ENCODE measurements around the gene IFT22.
"Not testable (repeated sequence)": the region's sequence is repeated elsewhere in the genome, so short reads cannot be mapped to it uniquely, and the experiment has no call there.

Gene IFT22

GRCh38 chr7:101294039-101294831, 27.4 kb downstream of the IFT22 start:
- Histone ChIP-seq H2AFZ (ENCODE audit: low read depth, low read length, severe bottlenecking) (no peak overlapping the region), H3K27me3 (ENCODE audit: low read length) (no peaks in the 10 kb centered on the region), H3K4me2 (ENCODE audit: low read depth, low read length, poor library complexity, severe bottlenecking) (no peak overlapping the region), H4K20me1 (ENCODE audit: low read depth, low read length) (no peaks in the 10 kb centered on the region), H3K36me3 (ENCODE audit: low read length) (no peaks in the 10 kb centered on the region), H3K9me2 (replicated peaks; ENCODE audit: insufficient read depth, low read length) (no peaks in the 10 kb centered on the region), H3K4me3 (ENCODE audit: insufficient read depth, low read length, poor library complexity, severe bottlenecking) (no peak overlapping the region), H3K9me3 (ENCODE audit: insufficient read depth, low read length) (no peaks in the 10 kb centered on the region), H3F3A (ENCODE audit: insufficient read depth) (no peaks in the 10 kb centered on the region), H3K79me2 (ENCODE audit: insufficient read depth, low read length) (no peaks in the 10 kb centered on the region), H3K27ac (ENCODE audit: low read depth, low read length) (no peak overlapping the region), H3K9ac (ENCODE audit: low read length) (no peak overlapping the region)
- no peak for TF ChIP-seq EZH2phosphoT487 (conservative IDR thresholded peaks at IDR 0.05; ENCODE audit: low read length)
- TF ChIP-seq CTCF (IDR thresholded peaks at IDR 0.05; ENCODE audit: insufficient read depth, low read length, poor library complexity, severe bottlenecking): no peak

- not testable (repeated sequence) for H2AFZ ChIP-seq (ENCODE audit: low read depth, low read length, severe bottlenecking); H3K4me3 ChIP-seq (ENCODE audit: insufficient read depth, low read length, poor library complexity, severe bottlenecking); H3F3A ChIP-seq (ENCODE audit: insufficient read depth); H3K27ac ChIP-seq (ENCODE audit: low read depth, low read length); H3K4me2 ChIP-seq (ENCODE audit: low read depth, low read length, poor library complexity, severe bottlenecking); H3K79me2 ChIP-seq (ENCODE audit: insufficient read depth, low read length); H3K9ac ChIP-seq (ENCODE audit: low read length); H3K27me3 ChIP-seq (ENCODE audit: low read length); H3K9me3 ChIP-seq (ENCODE audit: insufficient read depth, low read length); H3K9me2 ChIP-seq (replicated peaks; ENCODE audit: insufficient read depth, low read length); H4K20me1 ChIP-seq (ENCODE audit: low read depth, low read length); H3K36me3 ChIP-seq (ENCODE audit: low read length)
These were observed 28.3 kb downstream of the IFT22 start for GRCh38 chr7:101293069-101294021.

- not testable (repeated sequence) for H3K27ac ChIP-seq (ENCODE audit: low read depth, low read length); H3K9ac ChIP-seq (ENCODE audit: low read length); H3K9me3 ChIP-seq (ENCODE audit: insufficient read depth, low read length); H3K4me3 ChIP-seq (ENCODE audit: insufficient read depth, low read length, poor library complexity, severe bottlenecking); H3K36me3 ChIP-seq (ENCODE audit: low read length); H3F3A ChIP-seq (ENCODE audit: insufficient read depth); H3K9me2 ChIP-seq (replicated peaks; ENCODE audit: insufficient read depth, low read length); H3K27me3 ChIP-seq (ENCODE audit: low read length); H3K4me2 ChIP-seq (ENCODE audit: low read depth, low read length, poor library complexity, severe bottlenecking); H3K79me2 ChIP-seq (ENCODE audit: insufficient read depth, low read length); H2AFZ ChIP-seq (ENCODE audit: low read depth, low read length, severe bottlenecking); H4K20me1 ChIP-seq (ENCODE audit: low read depth, low read length)
These were observed 29.0 kb downstream of the IFT22 start for GRCh38 chr7:101292566-101292965.

GRCh38 chr7:101290186-101291037, 31.2 kb downstream of the IFT22 start:
- not testable (repeated sequence) for H4K20me1 ChIP-seq (ENCODE audit: low read depth, low read length); H3K4me3 ChIP-seq (ENCODE audit: insufficient read depth, low read length, poor library complexity, severe bottlenecking); H3K79me2 ChIP-seq (ENCODE audit: insufficient read depth, low read length); H3K27ac ChIP-seq (ENCODE audit: low read depth, low read length); H3K4me2 ChIP-seq (ENCODE audit: low read depth, low read length, poor library complexity, severe bottlenecking); H3K27me3 ChIP-seq (ENCODE audit: low read length); H2AFZ ChIP-seq (ENCODE audit: low read depth, low read length, severe bottlenecking); H3K9ac ChIP-seq (ENCODE audit: low read length); H3K9me2 ChIP-seq (replicated peaks; ENCODE audit: insufficient read depth, low read length); H3K9me3 ChIP-seq (ENCODE audit: insufficient read depth, low read length); H3K36me3 ChIP-seq (ENCODE audit: low read length); H3F3A ChIP-seq (ENCODE audit: insufficient read depth)
- peak; percentile 77 for TF ChIP-seq CTCF (IDR thresholded peaks at IDR 0.05; ENCODE audit: insufficient read depth, low read length, poor library complexity, severe bottlenecking)

GRCh38 chr7:101289687-101290086, 31.9 kb downstream of the IFT22 start:
- not testable (repeated sequence) for H2AFZ ChIP-seq (ENCODE audit: low read depth, low read length, severe bottlenecking); H3K27me3 ChIP-seq (ENCODE audit: low read length); H3K9ac ChIP-seq (ENCODE audit: low read length); H3K9me2 ChIP-seq (replicated peaks; ENCODE audit: insufficient read depth, low read length); H3K36me3 ChIP-seq (ENCODE audit: low read length); H3K27ac ChIP-seq (ENCODE audit: low read depth, low read length); H4K20me1 ChIP-seq (ENCODE audit: low read depth, low read length); H3K4me3 ChIP-seq (ENCODE audit: insufficient read depth, low read length, poor library complexity, severe bottlenecking); H3F3A ChIP-seq (ENCODE audit: insufficient read depth); H3K4me2 ChIP-seq (ENCODE audit: low read depth, low read length, poor library complexity, severe bottlenecking); H3K79me2 ChIP-seq (ENCODE audit: insufficient read depth, low read length); H3K9me3 ChIP-seq (ENCODE audit: insufficient read depth, low read length)
